HEK293 (cell line): ENCODE data around the gene PRR3.
"Not testable (repeated sequence)": the region's sequence is repeated elsewhere in the genome, so short reads cannot be mapped to it uniquely, and the experiment has no call there.

ENCODE experiments used
- CTCF ChIA-PET: fragments of 350-600 bp; formaldehyde crosslinking; extraction: SDS; loops from one replicate; lab custom pipeline; 2021; ENCODE audit warnings: antibody characterized with exemption; lab: Yijun Ruan, JAX
- POLR2A ChIA-PET: fragments of 300-600 bp; formaldehyde crosslinking; extraction: SDS; loops from one replicate; lab custom pipeline; 2020; ENCODE audit warnings: antibody characterized with exemption, inconsistent platforms; lab: Yijun Ruan, JAX
- H3K27ac ChIP-seq: fragments of 200-500 bp; sonication (Bioruptor generic); 2 replicates; pipeline ENCODE4 v1.5.1; 2014; ENCODE audit warnings: low read depth, low read length, control low read depth, inconsistent platforms; ENCODE audit errors: extremely low read depth
- H3K36me3 ChIP-seq, 2 experiments: fragments of 200-500 bp in 1 of 2; sonication (Bioruptor generic) in 1 of 2; 1 replicate in 1 of 2; 2 replicates in 1 of 2; pipeline ENCODE4 v1.5.1; 2014 to 2017; ENCODE audit warnings: inconsistent platforms in 2 of 2, low read length in 2 of 2; ENCODE audit not compliant: control insufficient read depth in 2 of 2, insufficient read depth in 1 of 2
- H3K4me1 ChIP-seq: fragments of 200-500 bp; sonication (Bioruptor generic); 2 replicates; pipeline ENCODE4 v1.5.1; 2014; ENCODE audit warnings: mild to moderate bottlenecking, low read length, inconsistent platforms; ENCODE audit not compliant: control insufficient read depth, insufficient read depth
- H3K4me3 ChIP-seq: 2 replicates; pipeline ENCODE4 v1.5.1; 2011; ENCODE audit warnings: low read depth, mild to moderate bottlenecking, control low read depth, low read length, moderate library complexity
- H3K9me3 ChIP-seq: fragments of 200-500 bp; sonication (Bioruptor generic); 2 replicates; pipeline ENCODE4 v1.5.1; 2014; ENCODE audit warnings: low read depth, low read length, inconsistent platforms; ENCODE audit not compliant: control insufficient read depth, insufficient read depth
- HOXC10 ChIP-seq: sonication (generic); formaldehyde crosslinking; IDR thresholded peaks from 2 replicates; pipeline ENCODE4 v1.8.1; 2023; ENCODE audit warnings: mild to moderate bottlenecking, missing genetic modification reagents
- PATZ1 ChIP-seq: fragments of 450-650 bp; formaldehyde crosslinking; IDR thresholded peaks from 2 replicates; pipeline ENCODE4 v1.5.1; 2016; ENCODE audit warnings: missing biosample characterization, missing genetic modification characterization
- ZNF146 ChIP-seq: fragments of 450-650 bp; formaldehyde crosslinking; IDR thresholded peaks from 2 replicates; pipeline ENCODE4 v1.5.1; 2016; ENCODE audit warnings: missing biosample characterization, missing genetic modification characterization
- ZNF202 ChIP-seq: fragments of 450-650 bp; formaldehyde crosslinking; IDR thresholded peaks from 2 replicates; pipeline ENCODE4 v1.5.1; 2016; ENCODE audit warnings: missing biosample characterization, missing genetic modification characterization, borderline replicate concordance
- ZNF248 ChIP-seq: fragments of 450-650 bp; formaldehyde crosslinking; IDR thresholded peaks from 2 replicates; pipeline ENCODE4 v1.5.1; 2017; ENCODE audit warnings: missing biosample characterization, missing genetic modification characterization
- ZNF398 ChIP-seq: fragments of 450-650 bp; formaldehyde crosslinking; IDR thresholded peaks from 2 replicates; pipeline ENCODE4 v1.5.1; 2017; ENCODE audit warnings: missing biosample characterization, missing genetic modification characterization
- TF ChIP-seq, protein P1 (sequence below): fragments of 450-650 bp; formaldehyde crosslinking; IDR thresholded peaks from 2 replicates; pipeline ENCODE4 v1.5.1; 2016; ENCODE audit warnings: missing biosample characterization, missing genetic modification characterization
- TF ChIP-seq, protein P2 (sequence below): fragments of 450-650 bp; formaldehyde crosslinking; IDR thresholded peaks from 2 replicates; pipeline ENCODE4 v1.5.1; 2016; ENCODE audit warnings: missing biosample characterization, missing genetic modification characterization
- TF ChIP-seq, protein P3 (sequence below): fragments of 450-650 bp; formaldehyde crosslinking; IDR thresholded peaks from 2 replicates; pipeline ENCODE4 v1.5.1; 2016; ENCODE audit warnings: missing biosample characterization, missing genetic modification characterization, borderline replicate concordance

PRR3 gene

GRCh38 chr6:30521952-30522351 lies 35.1 kb upstream of the PRR3 start:
- CTCF ChIA-PET: interaction anchor here (0.6 to 2.4 kb wide), 10 partner anchors 10 to 541 kb away, joined by 3 to 16 read pairs (median 4); no protein-coding TSS in a partner anchor
- POLR2A ChIA-PET, H3K36me3 ChIP-seq, H3K9me3 ChIP-seq, H3K4me1 ChIP-seq, H3K4me3 ChIP-seq, H3K27ac ChIP-seq: not testable (repeated sequence)

DNA sequence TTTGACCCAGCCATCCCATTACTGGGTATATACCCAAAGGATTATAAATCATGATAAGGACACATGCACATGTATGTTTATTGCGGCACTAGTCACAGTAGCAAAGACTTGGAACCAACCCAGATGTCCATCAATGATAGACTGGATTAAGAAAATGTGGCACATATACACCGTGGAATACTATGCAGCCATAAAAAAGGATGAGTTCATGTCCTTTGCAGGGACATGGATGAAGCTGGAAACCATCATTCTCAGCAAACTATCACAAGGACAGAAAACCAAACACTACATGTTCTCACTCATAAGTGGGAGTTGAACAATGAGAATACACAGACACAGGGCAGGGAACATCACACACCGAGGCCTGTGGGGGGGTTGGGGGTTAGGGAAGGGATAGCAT lies 30.7 kb upstream of the PRR3 start:
- ChIA-PET CTCF (interaction anchor here (1.1 to 6.8 kb wide), 4 partner anchors 15 to 73 kb away, joined by 3 to 125 read pairs (median 8); no protein-coding TSS in a partner anchor), POLR2A (interaction anchor here (1.5 kb wide), 1 partner anchor 9 kb away, joined by 3 read pairs; no protein-coding TSS in a partner anchor)
- not testable (repeated sequence) for H3K36me3 ChIP-seq, H3K9me3 ChIP-seq, H3K27ac ChIP-seq, H3K4me1 ChIP-seq, H3K4me3 ChIP-seq
- TF ChIP-seq ZNF202 (tag by site-specific recombination) (peak; percentile 22; the same call in 1 of the 2 replicates), ZNF146 (tag by site-specific recombination) (peak; percentile 98)
- TF ChIP-seq, protein P1, sequence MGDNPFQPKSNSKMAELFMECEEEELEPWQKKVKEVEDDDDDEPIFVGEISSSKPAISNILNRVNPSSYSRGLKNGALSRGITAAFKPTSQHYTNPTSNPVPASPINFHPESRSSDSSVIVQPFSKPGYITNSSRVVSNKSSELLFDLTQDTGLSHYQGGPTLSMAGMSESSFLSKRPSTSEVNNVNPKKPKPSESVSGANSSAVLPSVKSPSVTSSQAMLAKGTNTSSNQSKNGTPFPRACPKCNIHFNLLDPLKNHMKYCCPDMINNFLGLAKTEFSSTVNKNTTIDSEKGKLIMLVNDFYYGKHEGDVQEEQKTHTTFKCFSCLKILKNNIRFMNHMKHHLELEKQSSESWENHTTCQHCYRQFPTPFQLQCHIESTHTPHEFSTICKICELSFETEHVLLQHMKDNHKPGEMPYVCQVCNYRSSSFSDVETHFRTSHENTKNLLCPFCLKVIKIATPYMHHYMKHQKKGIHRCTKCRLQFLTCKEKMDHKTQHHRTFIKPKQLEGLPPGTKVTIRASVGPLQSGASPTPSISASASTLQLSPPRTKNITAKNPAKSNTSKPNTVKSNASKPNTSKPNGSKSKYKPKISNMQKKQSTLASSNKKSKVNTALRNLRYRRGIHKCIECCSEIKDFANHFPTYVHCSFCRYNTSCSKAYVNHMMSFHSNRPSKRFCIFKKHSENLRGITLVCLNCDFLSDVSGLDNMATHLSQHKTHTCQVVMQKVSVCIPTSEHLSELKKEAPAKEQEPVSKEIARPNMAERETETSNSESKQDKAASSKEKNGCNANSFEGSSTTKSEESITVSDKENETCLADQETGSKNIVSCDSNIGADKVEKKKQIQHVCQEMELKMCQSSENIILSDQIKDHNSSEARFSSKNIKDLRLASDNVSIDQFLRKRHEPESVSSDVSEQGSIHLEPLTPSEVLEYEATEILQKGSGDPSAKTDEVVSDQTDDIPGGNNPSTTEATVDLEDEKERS (tag by site-specific recombination): peak; percentile 56; the same call in 1 of the 2 replicates
- TF ChIP-seq, protein P2, sequence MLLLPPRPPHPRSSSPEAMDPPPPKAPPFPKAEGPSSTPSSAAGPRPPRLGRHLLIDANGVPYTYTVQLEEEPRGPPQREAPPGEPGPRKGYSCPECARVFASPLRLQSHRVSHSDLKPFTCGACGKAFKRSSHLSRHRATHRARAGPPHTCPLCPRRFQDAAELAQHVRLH (tag by site-specific recombination): peak; percentile 70

GRCh38 chr6:30529349-30529875 lies 27.7 kb upstream of the PRR3 start:
- not testable (repeated sequence) for H3K4me3 ChIP-seq, H3K4me1 ChIP-seq, H3K27ac ChIP-seq, H3K36me3 ChIP-seq, H3K9me3 ChIP-seq
- ChIA-PET CTCF (interaction anchor here (0.6 to 6.8 kb wide), 5 partner anchors 14 to 558 kb away, joined by 3 to 125 read pairs (median 5); no protein-coding TSS in a partner anchor), POLR2A (interaction anchor here (0.7 kb wide), 1 partner anchor 42 kb away, joined by 3 read pairs; the partner anchor contains the start of gene ABCF1)

- ChIA-PET POLR2A (interaction anchor here (0.7 kb wide), 1 partner anchor 41 kb away, joined by 3 read pairs; the partner anchor contains the start of gene ABCF1), CTCF (interaction anchor here (0.6 to 6.8 kb wide), 8 partner anchors 9 to 557 kb away, joined by 3 to 125 read pairs (median 6); no protein-coding TSS in a partner anchor)
- H3K9me3 ChIP-seq: no peaks in the 10 kb centered on the region
- H3K27ac ChIP-seq: no peak overlapping the region
- H3K4me3 ChIP-seq: no peak overlapping the region
- no peak for TF ChIP-seq ZNF248
- no peak for TF ChIP-seq ZNF398 (tag by site-specific recombination)
- TF ChIP-seq PATZ1 (tag by site-specific recombination): no peak
- TF ChIP-seq, protein P3, sequence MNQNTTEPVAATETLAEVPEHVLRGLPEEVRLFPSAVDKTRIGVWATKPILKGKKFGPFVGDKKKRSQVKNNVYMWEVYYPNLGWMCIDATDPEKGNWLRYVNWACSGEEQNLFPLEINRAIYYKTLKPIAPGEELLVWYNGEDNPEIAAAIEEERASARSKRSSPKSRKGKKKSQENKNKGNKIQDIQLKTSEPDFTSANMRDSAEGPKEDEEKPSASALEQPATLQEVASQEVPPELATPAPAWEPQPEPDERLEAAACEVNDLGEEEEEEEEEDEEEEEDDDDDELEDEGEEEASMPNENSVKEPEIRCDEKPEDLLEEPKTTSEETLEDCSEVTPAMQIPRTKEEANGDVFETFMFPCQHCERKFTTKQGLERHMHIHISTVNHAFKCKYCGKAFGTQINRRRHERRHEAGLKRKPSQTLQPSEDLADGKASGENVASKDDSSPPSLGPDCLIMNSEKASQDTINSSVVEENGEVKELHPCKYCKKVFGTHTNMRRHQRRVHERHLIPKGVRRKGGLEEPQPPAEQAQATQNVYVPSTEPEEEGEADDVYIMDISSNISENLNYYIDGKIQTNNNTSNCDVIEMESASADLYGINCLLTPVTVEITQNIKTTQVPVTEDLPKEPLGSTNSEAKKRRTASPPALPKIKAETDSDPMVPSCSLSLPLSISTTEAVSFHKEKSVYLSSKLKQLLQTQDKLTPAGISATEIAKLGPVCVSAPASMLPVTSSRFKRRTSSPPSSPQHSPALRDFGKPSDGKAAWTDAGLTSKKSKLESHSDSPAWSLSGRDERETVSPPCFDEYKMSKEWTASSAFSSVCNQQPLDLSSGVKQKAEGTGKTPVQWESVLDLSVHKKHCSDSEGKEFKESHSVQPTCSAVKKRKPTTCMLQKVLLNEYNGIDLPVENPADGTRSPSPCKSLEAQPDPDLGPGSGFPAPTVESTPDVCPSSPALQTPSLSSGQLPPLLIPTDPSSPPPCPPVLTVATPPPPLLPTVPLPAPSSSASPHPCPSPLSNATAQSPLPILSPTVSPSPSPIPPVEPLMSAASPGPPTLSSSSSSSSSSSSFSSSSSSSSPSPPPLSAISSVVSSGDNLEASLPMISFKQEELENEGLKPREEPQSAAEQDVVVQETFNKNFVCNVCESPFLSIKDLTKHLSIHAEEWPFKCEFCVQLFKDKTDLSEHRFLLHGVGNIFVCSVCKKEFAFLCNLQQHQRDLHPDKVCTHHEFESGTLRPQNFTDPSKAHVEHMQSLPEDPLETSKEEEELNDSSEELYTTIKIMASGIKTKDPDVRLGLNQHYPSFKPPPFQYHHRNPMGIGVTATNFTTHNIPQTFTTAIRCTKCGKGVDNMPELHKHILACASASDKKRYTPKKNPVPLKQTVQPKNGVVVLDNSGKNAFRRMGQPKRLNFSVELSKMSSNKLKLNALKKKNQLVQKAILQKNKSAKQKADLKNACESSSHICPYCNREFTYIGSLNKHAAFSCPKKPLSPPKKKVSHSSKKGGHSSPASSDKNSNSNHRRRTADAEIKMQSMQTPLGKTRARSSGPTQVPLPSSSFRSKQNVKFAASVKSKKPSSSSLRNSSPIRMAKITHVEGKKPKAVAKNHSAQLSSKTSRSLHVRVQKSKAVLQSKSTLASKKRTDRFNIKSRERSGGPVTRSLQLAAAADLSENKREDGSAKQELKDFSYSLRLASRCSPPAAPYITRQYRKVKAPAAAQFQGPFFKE (tag by site-specific recombination): no peak
- TF ChIP-seq HOXC10 (CRISPR knock-in tag): no peak
- TF ChIP-seq, all 188 proteins: peak for 0
- no peaks in the 10 kb centered on the region for H3K4me1 ChIP-seq
- H3K36me3 ChIP-seq: no peaks in the 10 kb centered on the region
These were observed 27.1 kb upstream of the PRR3 start for GRCh38 chr6:30530014-30530413.
